ENCODE measurements around the gene ZFHX3.

DNA sequence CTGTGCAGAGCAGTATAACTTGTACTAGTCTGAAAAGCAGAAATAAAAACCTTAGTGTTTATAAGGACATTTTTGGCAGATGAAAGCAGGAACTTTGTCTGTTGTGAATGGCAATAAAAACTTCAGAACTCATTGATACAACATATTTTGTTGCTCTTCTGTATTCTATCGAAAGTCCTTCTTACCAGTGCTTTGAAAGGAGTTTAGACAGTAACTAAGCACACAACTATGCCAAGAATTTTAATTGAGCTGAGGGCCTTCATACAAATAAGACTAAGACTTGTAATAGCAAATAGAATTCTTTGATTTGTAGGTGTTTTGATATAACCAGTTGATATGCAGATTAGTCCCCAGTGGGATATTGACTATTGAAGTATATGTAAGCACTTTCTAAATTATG, 308.4 kb downstream of the ZFHX3 start:
- TF ChIP-seq, protein P1, sequence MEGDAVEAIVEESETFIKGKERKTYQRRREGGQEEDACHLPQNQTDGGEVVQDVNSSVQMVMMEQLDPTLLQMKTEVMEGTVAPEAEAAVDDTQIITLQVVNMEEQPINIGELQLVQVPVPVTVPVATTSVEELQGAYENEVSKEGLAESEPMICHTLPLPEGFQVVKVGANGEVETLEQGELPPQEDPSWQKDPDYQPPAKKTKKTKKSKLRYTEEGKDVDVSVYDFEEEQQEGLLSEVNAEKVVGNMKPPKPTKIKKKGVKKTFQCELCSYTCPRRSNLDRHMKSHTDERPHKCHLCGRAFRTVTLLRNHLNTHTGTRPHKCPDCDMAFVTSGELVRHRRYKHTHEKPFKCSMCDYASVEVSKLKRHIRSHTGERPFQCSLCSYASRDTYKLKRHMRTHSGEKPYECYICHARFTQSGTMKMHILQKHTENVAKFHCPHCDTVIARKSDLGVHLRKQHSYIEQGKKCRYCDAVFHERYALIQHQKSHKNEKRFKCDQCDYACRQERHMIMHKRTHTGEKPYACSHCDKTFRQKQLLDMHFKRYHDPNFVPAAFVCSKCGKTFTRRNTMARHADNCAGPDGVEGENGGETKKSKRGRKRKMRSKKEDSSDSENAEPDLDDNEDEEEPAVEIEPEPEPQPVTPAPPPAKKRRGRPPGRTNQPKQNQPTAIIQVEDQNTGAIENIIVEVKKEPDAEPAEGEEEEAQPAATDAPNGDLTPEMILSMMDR (conservative IDR thresholded peaks at IDR 0.05): no peak
- no peak for TF ChIP-seq ZFX (IDR thresholded peaks at IDR 0.05)

Data from C4-2B (cell line).